Measurements from ENCODE around the gene CAPZB. TPM values are rescaled to one million over a fixed set of nuclear protein-coding genes. Genes with fewer than 3 reads are reported as not detected.
"Not testable (repeated sequence)": the region's sequence is repeated elsewhere in the genome, so short reads cannot be mapped to it uniquely, and the experiment has no call there.

The CAPZB gene
- total RNA-seq, 1 experiment from 2014 or later = 43.7 TPM

GRCh38 chr1:19502284-19502683 lies 16.9 kb upstream of the CAPZB start:
- DNase-seq (ENCODE audit: extremely low read depth, low read depth) = not testable (repeated sequence)

GRCh38 chr1:19499887-19500286 lies 14.5 kb upstream of the CAPZB start:
- DNase-seq (ENCODE audit: extremely low read depth, low read depth) = not testable (repeated sequence)

- not testable (repeated sequence) for DNase-seq (ENCODE audit: extremely low read depth, low read depth)
Measured at GRCh38 chr1:19497443-19497842, 12.1 kb upstream of the CAPZB start.

DNA sequence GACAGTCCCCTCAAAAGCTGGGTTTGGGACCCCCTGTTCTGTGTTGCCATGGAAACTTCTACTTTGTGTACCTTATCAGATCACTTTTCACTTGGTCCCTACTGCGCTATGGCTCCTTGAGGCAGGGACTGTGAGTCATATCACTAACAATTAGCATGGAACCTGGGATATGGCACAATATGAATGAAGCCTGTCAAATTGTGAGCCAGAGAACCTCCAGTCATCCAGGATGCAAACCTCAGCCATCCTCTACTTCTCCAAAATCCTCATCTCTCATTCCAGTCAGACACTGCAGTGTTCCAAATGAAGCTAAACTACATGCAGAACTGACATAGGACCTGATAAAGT lies 11.2 kb upstream of the CAPZB start:
- DNase-seq (ENCODE audit: extremely low read depth, low read depth) = no peak

- no peak for DNase-seq (ENCODE audit: extremely low read depth, low read depth)
Measured at GRCh38 chr1:19495799-19496526, 10.6 kb upstream of the CAPZB start.

- DNase-seq (ENCODE audit: extremely low read depth, low read depth) = no peak
Measured at GRCh38 chr1:19495000-19495656, 9.8 kb upstream of the CAPZB start.

- no peak for DNase-seq (ENCODE audit: extremely low read depth, low read depth)
Measured at GRCh38 chr1:19493547-19493946, 8.2 kb upstream of the CAPZB start.

DNA sequence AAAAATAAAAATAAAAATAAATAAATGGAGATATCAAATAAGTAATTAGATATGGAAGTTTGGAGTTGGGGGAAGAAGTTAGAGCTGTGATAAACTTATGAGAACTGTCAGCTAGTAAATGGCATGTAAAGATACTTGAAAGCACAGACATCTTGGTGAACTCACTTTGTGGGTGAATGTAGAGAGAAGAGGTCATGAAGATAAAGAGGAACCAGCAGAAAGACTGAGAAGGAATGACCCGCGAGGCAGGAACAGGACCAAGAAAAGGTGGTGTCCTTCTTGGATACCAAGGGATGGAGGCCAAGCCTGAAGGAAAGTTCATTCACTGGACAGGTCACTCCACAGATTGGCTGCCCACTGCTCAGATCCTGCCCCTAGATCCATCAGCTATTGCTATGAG lies 4.7 kb upstream of the CAPZB start:
- DNase-seq (ENCODE audit: extremely low read depth, low read depth) = no peak

DNA sequence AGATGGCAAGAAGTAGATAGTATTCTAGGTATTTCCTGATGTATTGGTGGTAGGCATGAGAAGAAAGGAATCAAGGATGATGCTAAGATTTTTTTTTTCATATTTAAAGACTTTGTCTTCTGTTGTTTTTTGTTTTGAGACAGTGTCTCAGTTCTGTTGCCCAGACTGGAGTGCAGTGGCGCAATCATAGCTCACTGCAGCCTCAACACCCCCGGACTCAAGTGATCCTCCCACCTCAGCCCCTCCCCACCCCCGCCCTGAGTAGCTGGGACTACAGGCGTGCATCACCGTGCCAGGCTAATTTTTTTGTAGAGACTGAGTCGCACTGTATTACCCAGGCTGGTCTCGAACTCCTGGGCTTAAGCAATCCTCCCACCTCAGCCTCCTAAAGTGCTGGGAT lies 2.8 kb upstream of the CAPZB start:
- DNase-seq (ENCODE audit: extremely low read depth, low read depth) = no peak

DNA sequence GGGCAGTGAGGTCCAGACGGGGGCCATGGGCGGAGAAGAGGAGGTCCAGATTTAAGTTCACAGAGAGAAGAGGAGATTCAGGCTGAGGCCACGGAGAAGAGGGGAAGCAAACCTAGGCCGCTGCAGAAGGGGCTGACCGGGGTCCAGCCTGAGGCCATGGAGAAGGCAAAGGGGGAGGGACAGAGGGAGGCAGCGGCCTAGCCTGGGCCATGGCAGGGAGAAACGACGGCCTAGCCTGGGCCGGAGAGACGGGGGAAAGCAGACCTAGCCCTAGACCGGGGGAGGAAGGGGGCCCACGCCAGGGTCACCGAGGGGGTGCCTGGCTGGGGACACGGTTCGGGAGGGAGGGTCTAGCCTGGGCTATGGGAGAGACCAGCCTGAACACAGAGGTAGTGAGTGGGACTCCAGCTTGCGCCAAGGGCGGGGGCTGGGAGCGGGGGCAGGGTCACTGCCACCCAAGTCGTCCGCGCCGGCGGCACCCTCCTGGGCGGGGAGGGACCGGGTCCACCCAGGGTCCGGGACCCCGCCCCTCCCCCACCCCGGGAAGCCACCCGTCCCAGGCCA lies 459 bp downstream of the CAPZB start:
- DNase-seq (ENCODE audit: extremely low read depth, low read depth) = no peak

- DNase-seq (ENCODE audit: extremely low read depth, low read depth) = no peak
Measured at GRCh38 chr1:19484338-19484797, 971 bp downstream of the CAPZB start.

GRCh38 chr1:19483691-19484090 lies 1.6 kb downstream of the CAPZB start:
- DNase-seq (ENCODE audit: extremely low read depth, low read depth) = no peak

GRCh38 chr1:19483261-19483660 lies 2.1 kb downstream of the CAPZB start:
- DNase-seq (ENCODE audit: extremely low read depth, low read depth) = no peak

DNA sequence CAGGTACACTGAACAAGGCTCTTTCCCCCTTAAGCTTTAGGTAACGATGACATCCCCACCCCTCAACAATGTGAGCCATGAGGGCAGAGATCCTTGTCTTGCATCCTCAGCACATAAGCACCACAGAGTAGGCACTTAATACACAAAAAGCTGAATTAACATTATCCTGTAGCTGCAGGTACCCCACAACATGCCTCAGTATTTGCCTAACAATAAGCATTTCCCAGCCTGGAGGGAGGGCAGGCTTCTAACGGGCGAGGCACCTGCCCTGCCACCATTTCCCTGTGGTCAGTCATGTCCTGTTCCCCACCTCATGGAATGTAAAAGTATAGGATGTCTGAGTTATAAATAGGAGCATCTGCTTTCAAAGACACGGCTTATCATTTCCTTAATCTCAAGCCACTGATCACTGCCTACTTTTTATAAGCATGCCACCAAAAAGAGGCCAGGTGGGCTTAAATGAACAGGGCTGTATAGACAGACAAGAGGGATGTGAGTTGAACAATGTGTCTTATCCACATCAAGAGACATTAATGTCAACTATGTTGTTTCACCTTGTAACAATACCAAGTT lies 3.4 kb downstream of the CAPZB start:
- no peak for DNase-seq (ENCODE audit: extremely low read depth, low read depth)

DNA sequence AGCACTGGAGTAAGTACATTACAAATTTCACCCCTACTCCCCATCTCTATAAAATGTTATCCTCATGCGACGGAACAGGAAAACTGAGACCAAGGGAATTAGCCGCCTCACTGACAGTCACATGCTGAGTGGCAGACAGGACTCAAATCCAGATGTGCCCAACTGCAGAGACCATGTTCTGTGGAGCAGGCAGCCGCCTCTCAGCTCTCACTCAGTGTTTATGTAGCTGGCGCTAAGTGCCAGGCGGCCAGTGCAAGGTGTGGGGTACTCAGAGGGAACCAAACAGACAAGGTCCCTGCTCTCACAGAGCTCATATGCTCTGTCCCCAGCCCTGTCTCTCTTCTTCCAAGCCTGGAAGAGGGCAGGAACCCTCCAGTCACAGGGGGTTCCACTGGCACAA lies 5.1 kb downstream of the CAPZB start:
- no peak for DNase-seq (ENCODE audit: extremely low read depth, low read depth)

GRCh38 chr1:19479351-19480120 lies 5.8 kb downstream of the CAPZB start:
- no peak for DNase-seq (ENCODE audit: extremely low read depth, low read depth)

DNA sequence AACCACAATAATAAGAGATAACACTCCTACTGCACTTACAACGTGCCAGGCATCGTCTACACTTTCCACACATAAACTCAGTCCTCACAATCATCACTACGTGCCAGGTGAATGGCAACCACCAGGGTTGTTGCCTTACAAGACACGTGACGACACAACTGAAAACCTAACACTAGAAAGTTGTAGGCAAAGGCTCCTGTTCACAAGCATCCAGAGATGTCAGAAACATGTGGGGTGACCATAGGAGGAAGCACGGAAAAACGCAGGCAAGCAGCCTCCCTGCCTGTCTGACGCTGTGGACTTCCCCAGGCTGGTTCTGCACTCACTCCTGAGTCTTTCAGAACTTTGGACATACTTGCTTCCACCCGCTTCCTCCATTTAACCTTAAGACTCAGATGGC lies 7.0 kb downstream of the CAPZB start:
- DNase-seq (ENCODE audit: extremely low read depth, low read depth) = no peak

- DNase-seq (ENCODE audit: extremely low read depth, low read depth) = no peak
Measured at GRCh38 chr1:19477284-19478249, 7.8 kb downstream of the CAPZB start.

DNA sequence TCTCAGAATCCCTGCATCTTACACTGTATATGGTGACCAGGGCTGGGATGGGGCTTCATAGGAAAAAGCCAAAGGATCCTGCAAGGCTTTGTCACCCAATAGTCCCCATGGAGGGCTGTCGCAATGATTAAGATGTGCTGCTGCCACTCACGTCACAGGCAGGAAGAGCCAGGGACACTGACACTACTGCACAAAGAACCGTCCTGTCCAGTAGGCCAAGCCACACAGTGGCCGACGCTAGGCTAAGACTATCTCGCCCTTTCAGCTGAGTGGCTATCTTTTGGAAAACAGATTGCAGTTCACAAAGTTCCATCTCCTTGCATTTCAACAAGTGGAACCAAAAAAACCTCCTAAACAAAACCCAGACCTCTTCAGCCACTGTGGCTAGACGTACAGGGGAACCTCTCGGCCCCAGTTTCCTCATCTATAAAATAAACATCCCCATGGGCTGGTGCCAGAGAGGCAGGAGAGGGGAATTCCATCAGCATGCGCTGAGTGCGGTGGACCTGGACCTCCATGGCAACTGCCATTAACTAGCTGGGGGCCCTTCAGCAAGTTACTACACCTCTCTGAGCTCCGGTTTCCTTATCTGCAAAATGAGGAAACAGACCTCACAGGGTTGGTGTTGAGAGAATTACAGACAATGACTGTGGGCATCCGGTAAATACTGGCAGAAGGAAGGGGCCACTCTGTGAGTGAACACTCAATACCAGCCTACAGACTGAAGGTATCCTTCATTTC lies 8.7 kb downstream of the CAPZB start:
- DNase-seq (ENCODE audit: extremely low read depth, low read depth) = no peak

Data from NCI-H460 (cell line).